Kidney tubule cell (primary cell): ENCODE measurements around the gene SPSB1.
"Not testable (repeated sequence)": the region's sequence is repeated elsewhere in the genome, so short reads cannot be mapped to it uniquely, and the experiment has no call there.

Experiments used
- DNase-seq: peaks from one replicate; pipeline ENCODE4 v3.0.0-alpha.2; 2018; ENCODE audit warnings: low spot score

Gene SPSB1

DNA sequence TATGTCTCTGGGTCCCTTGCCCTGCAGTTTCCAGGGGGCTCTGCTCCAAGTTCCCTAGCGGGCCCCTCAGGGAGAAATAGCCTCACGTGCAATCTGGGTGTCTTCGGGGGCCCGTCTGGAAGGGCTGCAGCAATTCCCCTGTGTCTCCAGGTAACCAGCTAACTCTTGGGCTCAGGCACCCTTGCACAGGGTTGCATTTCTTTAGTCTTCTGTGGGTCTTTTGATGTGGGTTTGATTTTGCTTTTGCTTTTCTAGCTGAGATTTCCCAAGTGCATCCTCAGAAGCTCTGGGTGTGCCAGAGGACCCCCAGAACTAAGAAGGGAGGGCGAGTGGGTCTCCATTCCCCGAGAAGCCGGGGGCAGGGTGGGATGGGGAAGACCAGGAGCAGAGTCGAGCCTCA is 75.7 kb downstream of the SPSB1 start:
- DNase-seq: no peak

DNA sequence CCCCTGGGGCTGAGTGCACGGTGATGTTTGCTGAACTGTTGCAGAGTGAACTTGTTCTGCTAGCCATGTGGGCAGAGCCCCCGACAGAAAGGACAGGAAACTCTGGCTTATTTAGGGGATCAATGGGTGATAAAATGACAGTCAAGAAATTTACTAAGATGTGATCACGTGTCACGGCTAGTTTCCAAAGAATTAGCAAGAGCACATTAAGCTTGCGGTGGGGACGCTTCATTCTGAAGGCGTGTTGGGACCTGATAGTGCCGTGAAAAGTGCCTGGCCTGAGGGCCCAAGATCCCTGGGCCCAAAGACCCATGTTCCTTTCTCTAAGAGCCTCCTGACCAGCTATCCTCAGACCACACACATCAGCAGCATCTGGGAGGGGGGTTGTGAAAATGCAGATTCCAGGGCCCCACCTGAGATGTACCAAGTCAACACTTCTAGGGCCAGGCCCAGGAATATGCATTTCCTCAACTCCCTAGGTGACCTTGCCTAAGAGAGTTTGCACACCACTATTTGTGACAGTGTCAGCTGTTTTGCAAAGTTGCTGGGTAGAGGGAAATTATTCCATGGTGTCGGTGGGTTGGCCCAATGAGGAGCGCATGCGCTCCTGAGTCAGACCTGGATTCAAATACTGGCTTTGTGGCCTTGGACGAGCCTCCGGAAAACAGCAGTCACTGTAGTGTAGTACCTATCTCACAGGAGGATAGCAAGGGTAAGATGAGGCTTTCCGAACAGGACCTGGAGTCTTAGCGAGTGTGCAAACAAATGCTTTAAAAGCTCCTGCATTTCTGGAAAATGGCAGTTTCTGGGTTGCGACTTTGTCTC is 77.5 kb downstream of the SPSB1 start:
- no peak for DNase-seq

DNA sequence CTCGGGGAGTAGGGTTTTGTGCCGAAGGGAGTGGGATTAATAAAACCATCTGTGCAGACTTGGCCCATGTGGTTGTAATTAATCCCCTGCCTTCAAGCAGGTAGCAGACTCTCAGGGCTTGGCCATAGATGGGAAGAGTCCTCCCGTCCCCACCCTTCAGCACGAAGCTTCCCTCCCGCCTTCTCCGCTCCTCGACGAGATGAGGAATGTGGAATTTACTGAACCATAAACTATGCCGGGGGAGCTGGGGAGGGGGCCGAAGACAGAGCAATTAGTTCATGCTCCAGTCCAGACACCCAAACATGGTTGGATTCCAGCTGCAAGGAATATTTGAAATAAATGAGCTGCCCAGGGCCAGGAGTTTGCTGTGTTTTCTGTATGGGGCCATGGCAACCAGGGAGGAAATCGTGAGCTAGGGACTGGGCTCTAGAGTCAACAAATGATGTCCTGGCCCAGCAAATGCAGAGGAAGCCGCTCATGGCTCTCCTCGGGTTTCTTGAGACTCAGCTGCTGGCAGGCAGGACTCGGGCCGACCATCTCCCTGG is 78.8 kb downstream of the SPSB1 start:
- peak; percentile 59 for DNase-seq

DNA sequence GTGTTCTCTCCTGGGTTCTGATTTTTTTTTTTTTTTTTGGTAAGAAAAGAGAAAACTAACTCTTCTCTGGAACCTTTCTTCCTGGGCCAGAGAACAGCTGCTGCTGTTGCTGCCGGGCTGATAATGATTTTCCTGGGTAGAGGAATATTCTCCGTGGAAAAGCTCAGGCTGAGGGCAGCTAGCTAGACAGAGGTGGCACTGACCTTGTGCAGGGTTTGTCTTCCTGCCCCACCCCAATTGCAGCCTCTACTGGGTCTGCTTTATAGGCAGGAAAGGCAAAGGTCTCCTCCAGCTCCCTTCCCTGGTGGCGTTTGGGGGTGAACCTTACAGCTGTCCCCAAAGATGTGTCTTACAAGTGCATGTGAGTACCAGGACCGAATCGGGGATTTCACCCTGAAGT is 79.3 kb downstream of the SPSB1 start:
- DNase-seq: no peak

DNA sequence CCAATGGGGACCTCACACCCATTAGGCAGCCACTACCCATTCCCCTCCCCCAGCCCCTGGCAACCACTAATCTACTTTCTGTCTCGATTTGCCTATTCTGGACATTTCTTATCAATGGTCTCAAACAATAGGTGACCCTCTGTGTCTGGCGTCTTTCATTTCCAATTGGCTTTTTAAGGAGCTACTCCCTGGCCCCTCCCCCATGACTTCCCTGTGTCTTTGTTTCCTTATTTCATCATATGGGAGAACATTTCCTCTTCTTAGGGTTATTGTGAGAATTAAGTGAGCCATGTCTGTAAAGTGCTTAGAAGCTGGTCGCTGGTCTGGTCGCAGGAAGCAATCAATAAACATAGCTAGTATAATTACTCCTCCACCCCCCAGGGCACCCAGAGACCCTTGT is 80.9 kb downstream of the SPSB1 start:
- DNase-seq: no peak

DNA sequence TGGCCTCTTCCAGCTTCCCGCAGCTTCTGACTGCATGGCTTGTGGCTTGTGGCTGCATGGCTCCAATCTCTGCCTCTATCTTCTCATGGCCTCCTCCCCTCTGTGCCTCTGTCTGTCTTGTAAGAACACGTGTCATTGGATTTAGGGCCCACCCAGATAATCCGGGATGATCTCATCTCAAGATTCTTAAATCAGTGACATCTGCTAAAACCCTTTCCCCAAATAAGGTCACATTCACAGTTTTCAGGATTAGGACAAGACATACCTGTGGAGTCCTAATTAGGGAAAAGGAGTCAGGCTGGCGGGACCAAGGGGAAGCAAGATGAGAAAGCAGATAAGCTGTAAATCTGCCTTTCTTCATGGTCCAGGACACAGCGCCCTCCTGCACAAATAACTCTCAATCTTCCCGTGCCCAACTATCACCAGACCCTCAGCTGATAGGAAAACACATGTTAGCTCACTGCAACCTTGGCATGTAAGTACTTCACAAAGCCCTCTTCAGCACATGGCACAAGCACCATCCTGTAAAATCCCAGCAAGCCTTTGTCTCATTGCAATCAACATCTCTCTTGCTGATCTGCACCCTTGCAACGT is 82.2 kb downstream of the SPSB1 start:
- no peak for DNase-seq

DNA sequence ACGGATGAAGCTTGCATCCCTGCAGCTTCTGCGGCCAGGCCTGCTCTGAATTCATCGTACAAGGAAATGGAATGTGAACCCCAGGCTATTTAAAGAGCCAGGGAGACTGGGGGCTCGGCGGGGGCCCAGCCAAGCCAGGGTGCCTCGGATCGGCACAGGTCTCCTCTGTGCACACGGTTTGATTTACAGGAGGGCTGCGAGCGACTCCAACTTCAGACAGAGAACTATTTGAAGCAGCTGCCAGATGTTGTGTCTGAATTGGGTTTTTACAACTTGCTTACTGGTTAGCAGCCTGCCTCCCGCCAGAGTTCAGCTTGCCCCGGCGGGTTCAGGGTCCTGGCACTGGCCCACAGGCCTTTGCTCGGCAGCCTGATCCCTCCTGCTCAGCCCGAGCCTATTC is 83.2 kb downstream of the SPSB1 start:
- no peak for DNase-seq

DNA sequence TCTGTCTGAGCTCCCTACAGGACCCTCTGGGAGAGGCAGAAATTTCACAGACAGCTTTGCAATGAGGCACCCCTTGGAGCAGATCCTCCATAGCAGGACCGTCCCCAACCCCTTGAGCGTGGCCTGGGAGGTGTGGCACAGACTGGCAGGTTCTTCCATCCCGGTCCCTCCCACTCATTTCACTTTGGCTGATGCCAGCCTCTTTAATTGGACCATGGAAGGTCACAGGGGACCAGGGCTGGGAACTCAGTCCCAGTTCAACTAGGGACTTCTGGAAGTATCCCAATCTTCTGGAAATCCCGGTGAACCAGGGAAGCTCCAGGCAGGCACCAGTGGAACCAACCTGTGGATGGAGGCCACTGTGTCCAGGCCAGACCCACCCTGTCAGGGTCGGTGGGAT is 83.7 kb downstream of the SPSB1 start:
- no peak for DNase-seq

DNA sequence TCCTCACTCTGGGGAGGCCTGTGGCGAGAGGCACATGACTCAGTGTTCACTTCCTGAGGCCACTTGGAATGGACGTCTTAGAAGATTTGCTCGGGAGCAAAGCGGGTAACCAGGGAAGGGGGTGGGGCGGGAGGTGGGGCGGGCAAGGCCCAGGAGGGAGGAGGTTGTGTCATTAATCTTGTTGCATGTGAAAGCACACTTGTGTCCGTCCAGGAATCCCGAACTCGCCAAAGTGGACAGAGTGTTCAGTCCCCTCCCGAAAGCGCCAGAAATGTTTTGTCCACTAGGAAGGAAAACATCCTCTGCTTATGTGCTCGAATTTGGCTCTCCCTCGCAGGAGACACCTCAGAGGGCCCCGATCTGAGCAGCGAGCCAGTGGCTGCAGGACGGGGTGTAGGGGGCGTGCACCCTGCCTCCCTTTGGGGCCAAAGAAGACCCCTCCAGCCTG is 84.2 kb downstream of the SPSB1 start:
- DNase-seq: no peak

DNA sequence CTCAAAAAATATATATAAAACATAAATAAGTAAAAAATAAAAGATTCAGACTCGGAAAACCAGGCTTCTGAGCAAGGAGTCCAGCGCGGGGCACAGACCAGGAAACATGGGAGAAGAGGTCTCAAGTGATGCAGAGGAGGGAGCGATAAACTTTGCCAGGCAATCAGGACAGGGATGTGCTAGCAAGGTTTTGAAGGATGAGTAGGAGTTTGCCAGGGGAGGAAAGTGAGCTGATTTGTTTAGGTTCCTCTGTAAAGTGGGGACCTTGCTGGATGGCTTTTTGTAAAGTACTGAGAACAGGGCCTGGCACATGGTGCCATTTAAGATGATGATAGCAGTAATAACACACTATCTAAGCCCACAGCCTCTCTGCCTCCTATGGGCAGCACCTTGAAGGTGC is 86.1 kb downstream of the SPSB1 start:
- DNase-seq: no peak

DNA sequence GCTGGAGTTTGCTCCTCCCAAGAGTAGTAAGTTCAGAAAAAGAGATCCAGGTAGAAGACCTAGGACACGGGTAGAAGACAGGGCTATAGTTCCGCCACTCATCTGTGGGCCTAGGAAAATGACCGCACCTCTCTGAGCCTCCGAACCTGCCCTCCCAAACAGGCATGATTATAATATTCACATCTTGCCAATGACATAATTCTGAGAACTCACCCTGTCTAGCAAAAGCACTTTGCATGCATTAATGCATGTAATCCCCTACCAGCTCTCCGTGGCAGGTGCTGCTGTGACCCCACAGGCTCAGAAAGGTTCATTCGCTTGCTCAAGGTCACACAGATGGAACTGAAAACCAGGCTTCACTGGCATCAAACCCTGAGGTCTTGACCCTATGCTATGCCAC is 88.0 kb downstream of the SPSB1 start:
- DNase-seq: no peak

DNA sequence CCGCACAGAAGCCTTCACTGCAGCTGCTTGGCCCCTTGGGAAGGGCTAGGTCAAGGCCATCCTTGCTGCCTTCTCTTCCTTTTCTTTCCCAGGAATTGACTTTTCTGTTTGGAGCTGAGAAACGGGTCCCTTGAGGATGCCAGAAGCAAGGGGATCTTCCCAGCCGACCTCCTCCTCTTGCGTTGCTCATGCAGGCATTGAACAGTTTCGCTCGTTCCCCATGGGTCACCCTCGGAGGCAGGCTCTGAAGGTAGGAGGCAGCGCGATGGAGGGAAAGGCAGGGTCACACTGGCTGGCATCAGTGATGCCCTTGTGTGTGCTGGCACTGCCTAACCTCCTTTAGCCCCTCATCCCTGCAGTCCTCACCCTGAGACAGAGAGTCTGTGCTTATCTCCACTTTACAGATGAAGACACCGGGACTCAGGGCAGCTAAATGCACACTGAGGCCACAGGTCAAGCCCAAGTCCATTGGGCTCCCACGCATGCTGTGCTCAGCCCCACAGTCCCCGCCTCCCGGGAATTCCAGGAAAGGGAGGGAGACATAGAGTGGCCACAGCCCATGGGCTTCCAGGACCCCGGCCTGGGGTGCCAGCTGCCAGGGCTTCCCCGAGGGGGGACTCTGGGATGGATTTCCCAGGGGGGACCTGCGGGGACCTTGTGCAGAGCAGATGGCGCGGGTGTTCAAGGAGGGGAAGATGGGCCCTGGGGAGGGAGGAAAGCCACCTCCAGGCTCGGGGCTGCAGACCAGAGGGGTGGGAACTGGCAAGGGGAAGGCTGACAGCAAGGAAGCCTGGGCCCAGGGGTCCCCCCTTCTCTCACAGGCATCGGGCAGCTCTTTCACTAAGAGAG is 90.2 kb downstream of the SPSB1 start:
- no peak for DNase-seq

DNA sequence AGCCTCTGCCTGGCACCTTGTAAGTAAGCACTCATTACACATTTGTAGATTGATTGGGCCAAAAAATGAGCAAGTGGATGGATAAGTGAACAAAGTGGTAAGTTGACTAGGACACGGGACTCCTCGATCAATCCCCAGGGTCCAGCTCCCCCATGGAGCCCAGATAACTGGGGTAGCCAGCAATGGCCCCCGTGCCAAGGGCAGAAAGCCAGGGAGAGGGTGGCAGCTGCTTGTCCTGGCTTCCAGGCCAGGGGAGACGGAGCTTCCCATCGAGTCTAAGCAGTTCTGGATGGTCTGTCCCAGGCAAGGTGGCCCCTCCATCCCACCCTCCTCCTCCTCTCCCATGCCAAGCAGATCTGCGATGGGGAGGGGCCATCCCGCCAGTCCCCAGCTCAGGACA is 91.4 kb downstream of the SPSB1 start:
- DNase-seq: no peak

DNA sequence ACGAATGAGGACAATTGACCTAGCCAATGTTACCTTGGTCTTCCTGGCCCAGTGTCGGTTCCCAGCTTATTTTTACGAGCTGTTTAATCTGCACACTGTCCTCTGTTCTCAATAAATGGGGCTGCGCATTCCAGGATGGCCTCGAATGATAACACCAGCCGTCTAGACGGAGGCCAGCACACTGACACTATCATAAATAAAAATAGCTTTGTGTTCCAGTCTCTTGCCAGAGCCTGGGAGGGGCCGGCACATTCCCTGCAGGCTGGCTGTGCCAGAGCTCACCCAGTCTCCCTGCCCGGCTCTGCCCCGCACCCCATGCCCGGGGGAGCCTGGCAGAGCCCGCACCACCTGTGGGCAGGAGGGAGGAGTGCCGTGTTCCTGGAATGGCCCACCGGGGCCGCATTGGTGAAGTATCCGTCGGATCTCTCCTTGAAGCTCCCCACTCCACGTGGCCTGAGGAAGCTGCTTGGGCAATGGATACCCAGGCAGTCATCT is 92.1 kb downstream of the SPSB1 start:
- DNase-seq: no peak

DNA sequence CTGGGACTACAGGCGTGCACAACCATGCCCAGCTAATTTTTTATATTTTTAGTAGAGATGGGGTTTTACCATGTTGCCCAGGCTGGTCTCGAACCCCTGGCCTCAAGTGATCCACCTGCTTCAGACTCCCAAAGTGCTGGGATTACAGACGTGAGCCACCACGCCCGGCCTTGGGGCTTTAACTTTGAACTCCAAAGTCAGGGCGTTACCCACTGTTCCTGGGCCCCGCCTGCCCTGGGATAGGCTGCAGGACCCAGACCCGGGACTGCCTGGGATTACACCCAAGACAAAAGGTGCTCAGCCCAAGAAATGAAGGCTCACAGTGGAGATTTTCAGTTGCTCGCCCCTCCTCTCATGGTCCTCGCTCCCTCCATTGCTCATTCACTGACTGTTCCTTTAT is 92.7 kb downstream of the SPSB1 start:
- DNase-seq: not testable (repeated sequence)

DNA sequence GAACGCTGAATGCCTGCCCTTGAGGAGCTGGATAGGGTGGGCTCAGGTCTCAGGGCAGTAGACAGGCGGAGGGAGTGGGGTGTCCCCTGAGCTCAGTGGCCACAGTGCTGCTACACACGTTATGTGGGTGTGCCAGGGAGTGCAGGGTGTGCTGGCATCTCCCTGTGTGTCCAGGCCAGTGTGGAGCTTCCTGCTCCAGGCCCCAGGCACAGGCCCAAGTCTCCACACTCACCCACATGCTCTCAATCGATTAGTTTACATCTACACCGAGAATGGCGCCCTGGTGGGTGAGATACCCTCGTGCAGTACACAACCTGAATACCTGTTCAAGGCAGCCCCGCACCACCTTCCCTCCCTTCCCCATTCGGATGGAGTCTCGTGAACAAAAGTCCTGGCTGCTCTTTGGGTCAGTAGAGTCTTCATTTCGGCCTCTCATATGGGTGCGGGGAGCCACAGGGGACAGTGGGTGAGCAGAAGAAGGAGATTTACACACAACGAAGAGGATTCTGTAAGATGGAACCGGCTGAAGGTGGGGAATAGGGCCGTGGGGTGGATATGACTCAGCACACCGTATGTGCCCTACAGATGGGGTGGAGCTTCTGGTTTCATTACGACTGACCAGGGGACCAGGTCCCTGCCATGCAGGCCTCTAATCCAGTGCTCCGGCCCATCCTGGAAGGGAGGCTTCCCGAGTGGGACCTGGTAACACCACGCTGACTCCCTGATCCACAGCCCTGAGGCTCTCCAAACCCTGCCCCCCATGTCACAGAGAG is 93.3 kb downstream of the SPSB1 start:
- no peak for DNase-seq

DNA sequence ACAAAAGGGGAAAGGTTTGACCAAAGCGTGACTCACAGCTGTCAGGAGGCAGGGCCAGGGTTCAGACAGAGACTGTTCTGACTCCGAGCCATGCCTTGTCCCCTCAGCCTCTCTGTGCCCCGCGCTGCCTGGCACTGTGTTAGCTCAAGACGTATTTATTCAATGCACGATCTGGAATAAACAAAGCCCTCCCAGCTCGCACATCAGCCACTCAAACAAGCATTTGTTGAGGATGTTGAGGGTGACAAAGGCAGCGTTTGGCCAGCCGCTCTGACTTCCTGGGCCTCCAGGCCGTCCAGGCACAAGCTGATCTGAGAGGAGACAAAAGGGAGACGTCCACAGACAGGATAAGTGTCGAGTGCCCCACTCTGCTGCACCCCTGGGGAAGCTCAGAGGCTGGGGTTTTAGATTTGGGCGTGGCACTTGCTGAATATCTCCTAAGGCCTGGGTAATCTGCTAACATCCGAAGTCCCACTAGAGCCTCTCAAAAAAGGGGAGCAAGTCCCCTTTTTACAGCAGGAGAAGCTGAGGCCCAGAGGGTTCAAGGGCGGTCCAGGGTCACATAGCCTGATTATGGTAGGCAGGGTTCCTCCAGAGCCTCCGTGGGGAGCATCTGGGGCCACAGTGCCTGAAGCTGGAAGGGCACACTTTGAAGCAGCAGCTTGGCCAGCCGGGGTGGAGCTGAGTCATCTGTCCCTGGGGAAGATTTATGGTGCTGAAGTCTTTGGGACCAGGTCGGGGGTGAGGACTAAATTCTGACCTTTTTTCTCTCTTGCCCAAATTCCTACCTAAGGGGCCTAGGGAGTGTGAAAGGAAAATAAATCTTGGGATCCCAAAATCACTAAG is 95.9 kb downstream of the SPSB1 start:
- DNase-seq: no peak

DNA sequence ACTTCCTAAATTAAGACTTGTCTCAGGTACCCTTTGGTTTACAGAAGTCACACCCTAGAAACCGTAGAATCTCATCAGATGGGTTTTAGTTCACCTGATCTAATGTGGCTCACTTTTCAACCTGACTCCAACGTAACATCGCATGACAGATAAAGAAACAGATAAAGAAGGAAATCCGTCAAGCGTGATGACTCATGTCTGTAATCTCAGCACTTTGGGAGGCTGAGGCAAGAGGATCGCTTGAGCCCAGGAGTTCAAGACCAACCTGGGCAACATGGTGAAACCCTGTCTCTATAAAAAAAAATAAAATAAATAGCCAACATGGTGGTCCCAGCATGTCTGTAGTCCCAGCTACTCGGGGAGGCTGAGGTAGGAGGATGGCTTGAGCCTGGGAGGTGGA is 97.3 kb downstream of the SPSB1 start:
- DNase-seq: no peak

DNA sequence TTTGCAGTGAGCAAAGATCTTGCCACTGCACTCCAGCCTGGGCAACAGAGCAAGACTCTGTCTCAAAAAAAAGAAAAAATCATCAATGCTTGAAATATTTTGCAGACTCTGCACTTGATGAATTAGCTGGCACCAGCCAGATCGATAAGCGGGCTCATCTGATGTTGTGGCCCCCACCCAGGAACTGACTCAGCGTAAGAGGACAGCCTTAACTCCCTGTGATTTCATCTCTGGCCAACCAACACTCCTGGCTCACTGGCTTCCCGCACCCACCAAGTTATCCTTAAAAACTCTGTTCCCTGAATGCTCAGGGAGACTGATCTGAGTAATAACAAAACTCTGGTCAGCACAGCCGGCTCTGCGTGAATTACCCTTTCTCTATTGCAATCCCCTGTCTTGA is 98.9 kb downstream of the SPSB1 start:
- no peak for DNase-seq

DNA sequence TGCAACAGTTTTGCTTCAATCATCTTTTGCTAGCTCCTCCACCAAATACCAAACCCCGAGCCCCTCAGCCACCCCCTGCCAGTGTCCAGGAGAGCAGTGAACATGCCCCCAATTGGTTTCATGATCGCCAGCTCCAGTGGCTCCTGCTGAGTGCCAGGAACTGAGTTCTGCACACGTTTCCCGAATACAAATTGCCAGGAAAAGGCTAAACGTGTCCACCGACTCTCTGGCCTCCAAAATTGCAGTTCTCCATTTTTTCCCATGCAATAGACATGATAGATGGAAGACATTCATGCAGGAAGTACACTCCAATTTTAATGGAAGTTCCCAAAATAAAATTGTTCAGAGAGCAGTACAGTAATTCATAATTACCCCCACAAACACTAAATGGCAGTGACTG is 101.3 kb downstream of the SPSB1 start:
- no peak for DNase-seq

DNA sequence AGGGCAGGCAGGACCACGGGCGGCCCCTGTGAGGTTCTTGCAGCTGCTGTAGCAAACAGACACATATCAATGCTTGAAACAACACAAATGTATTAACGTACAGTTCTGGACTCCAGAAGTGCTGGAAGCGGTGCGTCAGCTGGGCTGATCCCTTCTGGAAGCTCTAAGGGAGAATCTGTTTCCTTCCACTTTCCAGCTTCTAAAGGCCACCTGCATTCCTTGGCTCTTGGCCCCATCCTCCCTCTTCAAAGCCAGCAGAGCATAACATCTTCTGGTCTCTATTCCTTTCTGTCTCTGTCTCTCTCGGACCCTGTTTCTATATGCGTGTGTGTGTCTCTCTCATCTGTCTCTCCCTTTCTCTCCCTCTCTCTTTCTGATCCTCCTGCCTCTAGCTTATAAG is 102.3 kb downstream of the SPSB1 start:
- no peak for DNase-seq
